ENCODE data around the gene M1AP.

The M1AP gene

DNA sequence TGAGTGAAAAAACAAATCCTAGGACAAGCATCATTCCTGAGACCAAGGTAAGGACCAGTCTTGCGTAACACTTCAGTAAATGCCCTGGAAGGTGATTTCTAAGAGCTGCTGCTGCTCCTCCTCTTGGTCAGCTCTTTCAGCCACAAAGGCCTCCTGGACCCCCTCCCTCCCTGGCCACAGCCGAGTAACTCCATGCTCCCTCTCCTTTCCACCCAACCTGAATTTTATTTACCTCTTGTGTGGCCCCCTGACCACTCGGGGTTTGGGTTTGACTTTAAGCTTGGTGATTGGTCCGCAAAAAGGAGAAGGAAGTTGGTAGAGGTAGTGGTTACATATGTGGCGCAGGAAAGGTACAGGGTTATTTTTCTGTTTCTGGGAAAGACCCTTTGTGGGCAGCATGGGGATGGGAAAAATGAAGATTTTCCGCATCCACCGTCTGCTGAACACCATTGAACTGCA is 109.2 kb downstream of the M1AP start:
- DNase-seq (ENCODE audit: low read depth), result no peak
- no peak overlapping the region for H3K4me3 ChIP-seq (ENCODE audit: low read depth, low read length)
- TF ChIP-seq, protein P1, sequence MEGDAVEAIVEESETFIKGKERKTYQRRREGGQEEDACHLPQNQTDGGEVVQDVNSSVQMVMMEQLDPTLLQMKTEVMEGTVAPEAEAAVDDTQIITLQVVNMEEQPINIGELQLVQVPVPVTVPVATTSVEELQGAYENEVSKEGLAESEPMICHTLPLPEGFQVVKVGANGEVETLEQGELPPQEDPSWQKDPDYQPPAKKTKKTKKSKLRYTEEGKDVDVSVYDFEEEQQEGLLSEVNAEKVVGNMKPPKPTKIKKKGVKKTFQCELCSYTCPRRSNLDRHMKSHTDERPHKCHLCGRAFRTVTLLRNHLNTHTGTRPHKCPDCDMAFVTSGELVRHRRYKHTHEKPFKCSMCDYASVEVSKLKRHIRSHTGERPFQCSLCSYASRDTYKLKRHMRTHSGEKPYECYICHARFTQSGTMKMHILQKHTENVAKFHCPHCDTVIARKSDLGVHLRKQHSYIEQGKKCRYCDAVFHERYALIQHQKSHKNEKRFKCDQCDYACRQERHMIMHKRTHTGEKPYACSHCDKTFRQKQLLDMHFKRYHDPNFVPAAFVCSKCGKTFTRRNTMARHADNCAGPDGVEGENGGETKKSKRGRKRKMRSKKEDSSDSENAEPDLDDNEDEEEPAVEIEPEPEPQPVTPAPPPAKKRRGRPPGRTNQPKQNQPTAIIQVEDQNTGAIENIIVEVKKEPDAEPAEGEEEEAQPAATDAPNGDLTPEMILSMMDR (IDR thresholded peaks at IDR 0.05; ENCODE audit: low read depth, low read length, missing control alignments), result no peak
- in situ Hi-C loops (cut with HindIII; ENCODE audit: low sequenced_read_pairs), result no loop called here

DNA sequence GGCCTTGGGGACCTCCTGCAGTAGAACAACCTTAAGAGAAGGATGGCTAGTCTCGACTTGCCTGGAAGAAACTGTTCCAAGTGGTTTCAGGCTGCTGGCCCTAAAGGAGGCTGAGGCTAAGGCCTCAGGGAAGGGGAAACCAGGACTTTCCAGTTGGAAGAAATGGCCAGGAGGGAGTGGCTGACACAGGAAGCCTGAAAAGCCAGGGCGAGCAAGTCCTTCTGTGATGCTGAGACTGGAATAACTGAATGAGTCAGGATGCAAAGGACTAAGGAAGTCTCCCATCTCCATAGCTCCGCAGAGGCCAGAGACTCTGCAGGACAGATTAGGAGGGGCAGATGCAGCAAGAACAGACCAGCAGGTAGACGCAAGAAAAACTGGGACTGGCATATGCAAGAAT is 111.0 kb downstream of the M1AP start:
- DNase-seq (ENCODE audit: low read depth), result no peak
- TF ChIP-seq, protein P1 (IDR thresholded peaks at IDR 0.05; ENCODE audit: low read depth, low read length, missing control alignments), result no peak
- in situ Hi-C loops (cut with HindIII; ENCODE audit: low sequenced_read_pairs), result no loop called here
- H3K4me3 ChIP-seq (ENCODE audit: low read depth, low read length), result no peak overlapping the region

DNA sequence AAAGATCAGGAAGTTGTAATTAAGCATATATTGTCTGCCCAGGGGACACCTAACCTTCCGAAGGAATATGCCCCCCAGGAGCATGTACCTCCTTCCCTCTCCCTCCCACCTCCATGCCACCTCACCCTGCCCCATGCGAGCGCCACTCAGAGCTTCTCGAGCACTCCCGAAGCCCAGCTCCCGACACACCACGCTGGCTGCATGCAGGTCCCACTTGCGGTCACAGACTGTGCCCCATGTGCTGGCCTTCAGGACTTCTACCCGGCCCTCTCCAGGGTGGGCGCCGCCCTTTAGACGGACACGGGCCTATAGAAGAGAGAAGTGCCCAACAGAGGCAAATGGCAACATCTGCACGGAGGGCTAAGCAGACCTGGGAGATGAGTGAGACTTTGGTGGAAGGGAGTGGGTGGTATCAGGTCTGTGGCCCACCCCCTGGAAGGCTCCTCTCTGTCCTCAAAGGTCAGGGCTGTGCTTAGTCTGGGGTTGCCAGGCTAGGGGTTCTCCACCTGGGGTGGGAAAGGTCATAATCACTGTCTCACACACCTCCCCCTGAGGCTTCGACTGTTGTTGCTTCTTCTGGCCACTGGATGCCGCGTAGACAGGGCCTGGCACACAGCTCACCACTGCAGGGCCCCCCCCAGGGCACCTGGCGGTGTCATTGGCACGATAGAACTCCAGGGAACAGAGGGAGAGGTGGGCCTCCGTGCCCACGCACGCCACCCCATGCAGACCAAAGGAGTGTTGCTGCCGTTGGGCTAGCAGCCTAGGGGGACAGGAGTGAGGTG is 111.8 kb downstream of the M1AP start:
- TF ChIP-seq, protein P1 (IDR thresholded peaks at IDR 0.05; ENCODE audit: low read depth, low read length, missing control alignments), result no peak
- no peak overlapping the region for H3K4me3 ChIP-seq (ENCODE audit: low read depth, low read length)
- in situ Hi-C loops (cut with HindIII; ENCODE audit: low sequenced_read_pairs), result no loop called here
- DNase-seq (ENCODE audit: low read depth), result no peak

- in situ Hi-C loops (cut with HindIII; ENCODE audit: low sequenced_read_pairs), result no loop called here
Observed at GRCh38 chr2:74535440-74535965, 112.6 kb downstream of the M1AP start.

DNA sequence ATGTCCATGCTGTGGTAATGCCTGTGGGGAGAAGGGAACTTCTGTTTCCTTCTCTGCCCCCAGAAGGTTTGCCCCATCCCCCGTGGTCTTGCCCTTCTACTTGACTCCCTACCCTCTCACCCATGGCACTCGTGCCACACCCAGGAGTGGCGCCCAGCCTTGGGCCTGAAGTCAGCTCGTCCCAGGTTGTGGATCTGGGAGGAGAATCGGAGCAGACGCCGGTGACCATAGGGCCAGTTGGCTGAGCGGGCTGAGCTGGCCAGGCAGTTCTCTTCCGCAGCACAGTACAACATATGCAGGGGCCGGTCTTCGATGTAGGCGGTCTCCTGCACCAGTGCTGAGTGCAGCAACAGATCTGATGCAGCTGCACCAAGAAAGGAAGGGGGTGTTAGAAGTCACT is 113.7 kb downstream of the M1AP start:
- no peak overlapping the region for H3K4me3 ChIP-seq (ENCODE audit: low read depth, low read length)
- TF ChIP-seq, protein P1 (IDR thresholded peaks at IDR 0.05; ENCODE audit: low read depth, low read length, missing control alignments), result no peak
- DNase-seq (ENCODE audit: low read depth), result no peak
- in situ Hi-C loops (cut with HindIII; ENCODE audit: low sequenced_read_pairs), result no loop called here

More at GRCh38 chr2:74535440-74535965, 112.6 kb downstream of the M1AP start:
- no peak for DNase-seq (ENCODE audit: low read depth)
- no peak overlapping the region for H3K4me3 ChIP-seq (ENCODE audit: low read depth, low read length)
- TF ChIP-seq, protein P1 (IDR thresholded peaks at IDR 0.05; ENCODE audit: low read depth, low read length, missing control alignments), result no peak

- TF ChIP-seq, protein P1 (IDR thresholded peaks at IDR 0.05; ENCODE audit: low read depth, low read length, missing control alignments), result no peak
- H3K4me3 ChIP-seq (ENCODE audit: low read depth, low read length), result no peak overlapping the region
- in situ Hi-C loops (cut with HindIII; ENCODE audit: low sequenced_read_pairs), result no loop called here
- no peak for DNase-seq (ENCODE audit: low read depth)
Observed at GRCh38 chr2:74533464-74533863, 114.7 kb downstream of the M1AP start.

All from astrocyte of the cerebellum (primary cell).